HCT116 (cell line): ENCODE results near the gene ZFHX3. TPM values are rescaled to one million over a fixed set of nuclear protein-coding genes. Genes with fewer than 3 reads are reported as not detected.

Source experiments
- ATAC-seq: fragments of 200-7000 bp; cut with Tn5 transposase; 2 replicates; pipeline ENCODE4 v1.9.1; 2020; ENCODE audit warnings: mild to moderate bottlenecking, moderate library complexity
- BruUV-seq: library from RNA; stranded (reverse); fragments of 400-500 nt; replicated peaks from 2 replicates; lab custom pipeline; 2021; lab: Mats Ljungman, UMichigan
- CTCF ChIA-PET: fragments of 300-600 bp; sonication (Branson Sonifier 250); formaldehyde crosslinking; loops from one replicate; lab custom pipeline; 2021; ENCODE audit warnings: antibody characterized with exemption; lab: Charles Lee
- POLR2A ChIA-PET: fragments of 300-600, 350-600 bp; sonication (Branson Sonifier 250); formaldehyde crosslinking; loops from one replicate; lab custom pipeline; 2021; ENCODE audit warnings: antibody characterized with exemption; lab: Charles Lee
- RAD21 ChIA-PET, 2 experiments: fragments of 300-600 bp; sonication (Branson Sonifier 250); formaldehyde crosslinking; loops; one replicate each; lab custom pipeline; 2023; ENCODE audit warnings: low total read pairs in 2 of 2; ENCODE audit not compliant: uncharacterized antibody in 2 of 2, unreplicated experiment in 2 of 2, low non-redundant PET in 1 of 2; lab: Charles Lee
- DNase-seq: peaks from one replicate; pipeline ENCODE4 v3.0.0-alpha.2; 2010; ENCODE audit warnings: low read depth, low spot score
- H2AFZ ChIP-seq: fragments of 200-600 bp; shearing (Covaris generic), sonication (generic); 2 replicates; pipeline ENCODE4 v1.6.1; 2017; ENCODE audit warnings: low read depth, mixed run types, mixed read lengths, antibody characterized with exemption, low read length; ENCODE audit not compliant: poor library complexity, severe bottlenecking
- H3K27ac ChIP-seq: 2 replicates; pipeline ENCODE4 v1.5.1; 2012; ENCODE audit warnings: low read depth, low read length
- H3K27me3 ChIP-seq: fragments of 200-600 bp; sonication (generic); 2 replicates; pipeline ENCODE4 v1.6.1; 2016; ENCODE audit warnings: mixed run types, low read length, mixed read lengths; ENCODE audit not compliant: insufficient read depth
- H3K36me3 ChIP-seq, 2 experiments: fragments of 200-500 bp in 1 of 2; fragments of 200-600 bp in 1 of 2; sonication (Bioruptor generic) in 1 of 2; sonication (generic) in 1 of 2; 2 replicates each; pipeline versions ENCODE4 v1.5.1 to v1.6.1; 2014 to 2016; ENCODE audit warnings: low read length in 2 of 2, inconsistent platforms in 1 of 2, mixed read lengths in 1 of 2, mixed run types in 1 of 2; ENCODE audit not compliant: insufficient read depth in 2 of 2, control insufficient read depth in 1 of 2
- H3K4me1 ChIP-seq, 2 experiments: fragments of 200-600 bp in 1 of 2; sonication (generic) in 1 of 2; 2 replicates each; pipeline versions ENCODE4 v1.5.1 to v1.6.1; 2012 to 2017; ENCODE audit warnings: low read length in 2 of 2, inconsistent platforms in 1 of 2, mild to moderate bottlenecking in 1 of 2, mixed read lengths in 1 of 2, mixed run types in 1 of 2, moderate library complexity in 1 of 2; ENCODE audit not compliant: insufficient read depth in 2 of 2, control insufficient read depth in 1 of 2
- H3K4me2 ChIP-seq: fragments of 200-600 bp; sonication (generic); 2 replicates; pipeline ENCODE4 v1.6.1; 2017; ENCODE audit warnings: mixed run types, low read length, mixed read lengths
- H3K4me3 ChIP-seq, 2 experiments: fragments of 200-600 bp in 1 of 2; sonication (generic) in 1 of 2; replicated peaks in 1 of 2; 2 replicates each; pipeline ENCODE4 v1.5.1; 2011 to 2016; ENCODE audit warnings: low read length in 2 of 2, control low read depth in 1 of 2, low read depth in 1 of 2, mild to moderate bottlenecking in 1 of 2, mixed read lengths in 1 of 2, mixed run types in 1 of 2
- H3K79me2 ChIP-seq: fragments of 200-600 bp; sonication (generic); 2 replicates; pipeline ENCODE4 v1.6.1; 2017; ENCODE audit warnings: mild to moderate bottlenecking, mixed run types, low read length, moderate library complexity, mixed read lengths; ENCODE audit not compliant: insufficient read depth
- H3K9ac ChIP-seq: fragments of 200-600 bp; sonication (generic); 2 replicates; pipeline ENCODE4 v1.6.1; 2016; ENCODE audit warnings: low read length, mixed read lengths
- H3K9me2 ChIP-seq: fragments of 200-600 bp; sonication (generic), shearing (Covaris generic); 2 replicates; pipeline ENCODE4 v1.6.1; 2017; ENCODE audit warnings: mixed run types, mild to moderate bottlenecking, moderate library complexity; ENCODE audit not compliant: insufficient read depth
- H3K9me3 ChIP-seq, 2 experiments: fragments of 200-500 bp in 1 of 2; fragments of 200-600 bp in 1 of 2; sonication (Bioruptor generic) in 1 of 2; sonication (generic) in 1 of 2; 2 replicates each; pipeline ENCODE4 v1.6.1; 2014 to 2017; ENCODE audit warnings: low read length in 2 of 2, mixed read lengths in 2 of 2, inconsistent platforms in 1 of 2, low read depth in 1 of 2, mild to moderate bottlenecking in 1 of 2, mixed run types in 1 of 2, moderate library complexity in 1 of 2; ENCODE audit not compliant: control insufficient read depth in 1 of 2, insufficient read depth in 1 of 2
- H4K20me1 ChIP-seq: fragments of 200-600 bp; sonication (generic), shearing (Covaris generic); 2 replicates; pipeline ENCODE4 v1.6.1; 2017; ENCODE audit warnings: mixed run types, mild to moderate bottlenecking, moderate library complexity; ENCODE audit not compliant: insufficient read depth
- CEBPB ChIP-seq: IDR thresholded peaks from 2 replicates; pipeline ENCODE4 v1.6.1; 2012; ENCODE audit warnings: low read depth
- intact Hi-C: fragments of 100-400 bp; cut with micrococcal nuclease; formaldehyde crosslinking; loops from 2 replicates; pipeline ENCODE4 v1.10.0; 2022
- total RNA-seq: library from RNA; stranded (reverse); gene quantifications from one replicate; pipeline ENCODE4 v1.2.1, GENCODE V29; 2021; ENCODE audit not compliant: unreplicated experiment
- TF ChIP-seq, protein P1 (sequence below): IDR thresholded peaks from 2 replicates; pipeline ENCODE4 v1.6.1; 2012; ENCODE audit warnings: low read depth
- TF ChIP-seq, protein P2 (sequence below), 3 experiments: fragments of 200-600 bp in 1 of 3; sonication (generic) in 1 of 3; IDR thresholded peaks in 2 of 3; conservative IDR thresholded peaks in 1 of 3; 2 replicates each; pipeline ENCODE4 v1.5.1; 2012 to 2017; ENCODE audit warnings: low read depth in 2 of 3, low read length in 2 of 3, antibody characterized with exemption in 1 of 3, borderline replicate concordance in 1 of 3, control low read depth in 1 of 3, mild to moderate bottlenecking in 1 of 3, mixed read lengths in 1 of 3, mixed run types in 1 of 3, moderate library complexity in 1 of 3; ENCODE audit not compliant: insufficient read depth in 1 of 3

Gene ZFHX3
- total RNA-seq, 1 experiment from 2014 or later = 6.3 TPM

DNA sequence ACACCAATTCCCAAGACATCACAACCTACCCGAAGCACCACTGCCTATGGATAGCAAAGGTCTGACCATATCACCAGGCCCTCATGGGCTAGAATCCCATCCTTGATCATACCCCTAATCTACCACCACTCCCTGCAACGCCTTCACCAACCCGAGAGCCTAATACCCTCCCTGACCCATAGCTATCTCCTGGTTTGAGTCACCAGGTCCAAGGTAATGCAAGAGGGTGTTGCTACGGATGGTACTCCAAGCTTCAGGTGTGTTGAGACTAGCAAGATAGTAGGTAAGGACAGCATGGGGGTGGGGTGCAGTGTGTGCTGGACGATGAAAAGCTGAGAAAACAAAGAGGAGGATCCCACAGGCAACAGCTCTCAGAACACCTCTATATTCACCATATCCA is 258.0 kb downstream of the ZFHX3 start:
- Histone ChIP-seq H3K27me3 (no peaks in the 10 kb centered on the region), H3K9me2 (no peaks in the 10 kb centered on the region), H3K9ac (no peak overlapping the region), H3K4me3 (no peak overlapping the region), H3K36me3 (no peaks in the 10 kb centered on the region), H3K4me2 (no peak overlapping the region), H3K9me3 (no peaks in the 10 kb centered on the region), H3K4me1 (no peaks in the 10 kb centered on the region), H2AFZ (no peak overlapping the region), H3K79me2 (no peaks in the 10 kb centered on the region), H4K20me1 (no peaks in the 10 kb centered on the region), H3K27ac (no peak overlapping the region)
- TF ChIP-seq CEBPB = no peak
- TF ChIP-seq, protein P1, sequence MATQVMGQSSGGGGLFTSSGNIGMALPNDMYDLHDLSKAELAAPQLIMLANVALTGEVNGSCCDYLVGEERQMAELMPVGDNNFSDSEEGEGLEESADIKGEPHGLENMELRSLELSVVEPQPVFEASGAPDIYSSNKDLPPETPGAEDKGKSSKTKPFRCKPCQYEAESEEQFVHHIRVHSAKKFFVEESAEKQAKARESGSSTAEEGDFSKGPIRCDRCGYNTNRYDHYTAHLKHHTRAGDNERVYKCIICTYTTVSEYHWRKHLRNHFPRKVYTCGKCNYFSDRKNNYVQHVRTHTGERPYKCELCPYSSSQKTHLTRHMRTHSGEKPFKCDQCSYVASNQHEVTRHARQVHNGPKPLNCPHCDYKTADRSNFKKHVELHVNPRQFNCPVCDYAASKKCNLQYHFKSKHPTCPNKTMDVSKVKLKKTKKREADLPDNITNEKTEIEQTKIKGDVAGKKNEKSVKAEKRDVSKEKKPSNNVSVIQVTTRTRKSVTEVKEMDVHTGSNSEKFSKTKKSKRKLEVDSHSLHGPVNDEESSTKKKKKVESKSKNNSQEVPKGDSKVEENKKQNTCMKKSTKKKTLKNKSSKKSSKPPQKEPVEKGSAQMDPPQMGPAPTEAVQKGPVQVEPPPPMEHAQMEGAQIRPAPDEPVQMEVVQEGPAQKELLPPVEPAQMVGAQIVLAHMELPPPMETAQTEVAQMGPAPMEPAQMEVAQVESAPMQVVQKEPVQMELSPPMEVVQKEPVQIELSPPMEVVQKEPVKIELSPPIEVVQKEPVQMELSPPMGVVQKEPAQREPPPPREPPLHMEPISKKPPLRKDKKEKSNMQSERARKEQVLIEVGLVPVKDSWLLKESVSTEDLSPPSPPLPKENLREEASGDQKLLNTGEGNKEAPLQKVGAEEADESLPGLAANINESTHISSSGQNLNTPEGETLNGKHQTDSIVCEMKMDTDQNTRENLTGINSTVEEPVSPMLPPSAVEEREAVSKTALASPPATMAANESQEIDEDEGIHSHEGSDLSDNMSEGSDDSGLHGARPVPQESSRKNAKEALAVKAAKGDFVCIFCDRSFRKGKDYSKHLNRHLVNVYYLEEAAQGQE = no peak
- TF ChIP-seq, protein P2, sequence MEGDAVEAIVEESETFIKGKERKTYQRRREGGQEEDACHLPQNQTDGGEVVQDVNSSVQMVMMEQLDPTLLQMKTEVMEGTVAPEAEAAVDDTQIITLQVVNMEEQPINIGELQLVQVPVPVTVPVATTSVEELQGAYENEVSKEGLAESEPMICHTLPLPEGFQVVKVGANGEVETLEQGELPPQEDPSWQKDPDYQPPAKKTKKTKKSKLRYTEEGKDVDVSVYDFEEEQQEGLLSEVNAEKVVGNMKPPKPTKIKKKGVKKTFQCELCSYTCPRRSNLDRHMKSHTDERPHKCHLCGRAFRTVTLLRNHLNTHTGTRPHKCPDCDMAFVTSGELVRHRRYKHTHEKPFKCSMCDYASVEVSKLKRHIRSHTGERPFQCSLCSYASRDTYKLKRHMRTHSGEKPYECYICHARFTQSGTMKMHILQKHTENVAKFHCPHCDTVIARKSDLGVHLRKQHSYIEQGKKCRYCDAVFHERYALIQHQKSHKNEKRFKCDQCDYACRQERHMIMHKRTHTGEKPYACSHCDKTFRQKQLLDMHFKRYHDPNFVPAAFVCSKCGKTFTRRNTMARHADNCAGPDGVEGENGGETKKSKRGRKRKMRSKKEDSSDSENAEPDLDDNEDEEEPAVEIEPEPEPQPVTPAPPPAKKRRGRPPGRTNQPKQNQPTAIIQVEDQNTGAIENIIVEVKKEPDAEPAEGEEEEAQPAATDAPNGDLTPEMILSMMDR (IDR thresholded peaks at IDR 0.05 in 2 of 3, conservative IDR thresholded peaks at IDR 0.05 in 1 of 3; ENCODE audit: borderline replicate concordance in 1 of 3, insufficient read depth in 1 of 3, low read depth in 2 of 3, low read length in 2 of 3) = no peak
- ATAC-seq (no peak), DNase-seq (no peak)
- POLR2A ChIA-PET = no interaction called here
- RAD21 ChIA-PET = no interaction called here
- CTCF ChIA-PET = no interaction called here
- intact Hi-C loops = no loop called here
- BruUV-seq = no TSS peak
